ENCODE results near the gene AAK1.
"Not testable (repeated sequence)": the region's sequence is repeated elsewhere in the genome, so short reads cannot be mapped to it uniquely, and the experiment has no call there.

AAK1 gene

DNA sequence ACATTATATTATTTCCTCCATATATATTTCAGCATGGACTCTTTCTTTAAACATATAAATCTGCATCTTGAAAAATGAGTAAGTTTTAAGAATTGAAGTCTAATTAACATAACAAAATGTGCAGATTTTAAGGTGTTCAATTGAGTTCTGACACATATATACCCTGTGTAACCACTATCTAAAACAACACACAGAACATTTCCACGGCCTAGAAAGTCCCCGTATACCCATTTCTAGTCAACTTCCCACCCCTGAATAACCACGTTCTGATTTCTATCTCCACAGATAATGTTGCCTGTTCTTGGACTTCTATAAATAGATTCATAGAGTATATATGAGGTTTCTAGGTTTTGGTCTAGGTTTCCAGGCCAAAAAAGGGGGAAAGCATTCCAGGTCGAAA lies 87.5 kb downstream of the AAK1 start:
- H3K27me3 ChIP-seq (ENCODE audit: insufficient read depth, insufficient read length) = no peaks in the 10 kb centered on the region
- DNase-seq (ENCODE audit: low read depth, low spot score) = no peak
- no peaks in the 10 kb centered on the region for H3K4me1 ChIP-seq (ENCODE audit: insufficient read depth, insufficient read length)
- no peak for TF ChIP-seq SUZ12 (IDR thresholded peaks at IDR 0.05; ENCODE audit: extremely low read depth, insufficient read depth, insufficient read length)
- TF ChIP-seq ZNF274 (IDR thresholded peaks at IDR 0.05; ENCODE audit: low read depth, low read length) = no peak
- no peak overlapping the region for H3K9ac ChIP-seq (ENCODE audit: insufficient read length, low read depth)
- no peak overlapping the region for H3K4me3 ChIP-seq (ENCODE audit: insufficient read length, low read depth)
- H3K9me3 ChIP-seq (ENCODE audit: insufficient read depth, low read length) = no peaks in the 10 kb centered on the region
- peaks cover 8% of the 10 kb centered on the region for H3K36me3 ChIP-seq (ENCODE audit: insufficient read depth, insufficient read length, low read length)

DNA sequence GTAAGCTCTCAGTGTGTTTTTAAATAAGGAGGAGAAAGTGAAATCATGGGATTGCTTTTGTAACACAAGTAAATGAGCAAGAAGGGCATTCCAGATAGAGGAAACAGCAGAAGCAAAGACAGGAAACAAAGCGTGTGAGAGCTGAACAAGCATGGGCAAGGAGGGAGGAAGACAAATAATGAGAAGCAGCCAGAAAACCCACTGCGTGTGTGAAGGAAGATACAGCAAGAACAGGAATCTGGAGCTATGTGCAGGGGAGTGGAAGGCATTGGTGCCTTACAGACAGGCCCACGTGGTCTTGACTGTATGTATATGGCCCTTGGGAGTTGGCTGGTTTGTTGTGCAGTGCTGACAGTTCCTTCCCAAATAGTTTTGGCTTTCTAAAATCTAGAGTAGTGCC lies 88.6 kb downstream of the AAK1 start:
- Histone ChIP-seq H3K36me3 (ENCODE audit: insufficient read depth, insufficient read length, low read length) (peaks cover 8% of the 10 kb centered on the region), H3K9me3 (ENCODE audit: insufficient read depth, low read length) (no peaks in the 10 kb centered on the region), H3K27me3 (ENCODE audit: insufficient read depth, insufficient read length) (no peaks in the 10 kb centered on the region), H3K9ac (ENCODE audit: insufficient read length, low read depth) (no peak overlapping the region), H3K4me1 (ENCODE audit: insufficient read depth, insufficient read length) (no peaks in the 10 kb centered on the region), H3K4me3 (ENCODE audit: insufficient read length, low read depth) (no peak overlapping the region)
- DNase-seq (ENCODE audit: low read depth, low spot score) = no peak
- TF ChIP-seq SUZ12 (IDR thresholded peaks at IDR 0.05; ENCODE audit: extremely low read depth, insufficient read depth, insufficient read length) = no peak
- no peak for TF ChIP-seq YY1 (IDR thresholded peaks at IDR 0.05; ENCODE audit: insufficient read depth, insufficient read length)
- no peak for TF ChIP-seq ZNF274 (IDR thresholded peaks at IDR 0.05; ENCODE audit: low read depth, low read length)

DNA sequence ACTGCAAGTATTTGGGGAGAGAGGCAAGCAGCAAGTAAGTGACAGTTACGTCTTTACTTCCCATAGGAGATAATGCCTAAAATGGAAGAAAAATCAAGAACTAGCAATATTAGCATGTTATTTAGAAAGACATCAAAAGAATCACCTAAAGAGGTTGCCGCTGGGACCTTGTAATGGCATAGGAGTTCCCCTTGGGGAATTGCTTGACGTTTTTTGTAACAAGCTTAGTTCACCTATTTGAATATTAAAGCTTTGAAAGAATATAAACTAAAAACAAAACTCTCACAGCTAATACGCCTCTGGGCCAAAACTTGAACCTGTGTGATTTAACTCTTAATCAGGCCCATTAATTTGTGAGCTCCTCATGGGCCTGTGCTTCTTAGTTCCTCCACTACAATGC lies 89.0 kb downstream of the AAK1 start:
- H3K9ac ChIP-seq (ENCODE audit: insufficient read length, low read depth) = no peak overlapping the region
- H3K4me1 ChIP-seq (ENCODE audit: insufficient read depth, insufficient read length) = no peaks in the 10 kb centered on the region
- H3K36me3 ChIP-seq (ENCODE audit: insufficient read depth, insufficient read length, low read length) = peaks cover 8% of the 10 kb centered on the region
- H3K27me3 ChIP-seq (ENCODE audit: insufficient read depth, insufficient read length) = no peaks in the 10 kb centered on the region
- no peak for DNase-seq (ENCODE audit: low read depth, low spot score)
- TF ChIP-seq YY1 (IDR thresholded peaks at IDR 0.05; ENCODE audit: insufficient read depth, insufficient read length) = no peak
- no peak for TF ChIP-seq ZNF274 (IDR thresholded peaks at IDR 0.05; ENCODE audit: low read depth, low read length)
- no peak for TF ChIP-seq SUZ12 (IDR thresholded peaks at IDR 0.05; ENCODE audit: extremely low read depth, insufficient read depth, insufficient read length)
- no peaks in the 10 kb centered on the region for H3K9me3 ChIP-seq (ENCODE audit: insufficient read depth, low read length)
- no peak overlapping the region for H3K4me3 ChIP-seq (ENCODE audit: insufficient read length, low read depth)

DNA sequence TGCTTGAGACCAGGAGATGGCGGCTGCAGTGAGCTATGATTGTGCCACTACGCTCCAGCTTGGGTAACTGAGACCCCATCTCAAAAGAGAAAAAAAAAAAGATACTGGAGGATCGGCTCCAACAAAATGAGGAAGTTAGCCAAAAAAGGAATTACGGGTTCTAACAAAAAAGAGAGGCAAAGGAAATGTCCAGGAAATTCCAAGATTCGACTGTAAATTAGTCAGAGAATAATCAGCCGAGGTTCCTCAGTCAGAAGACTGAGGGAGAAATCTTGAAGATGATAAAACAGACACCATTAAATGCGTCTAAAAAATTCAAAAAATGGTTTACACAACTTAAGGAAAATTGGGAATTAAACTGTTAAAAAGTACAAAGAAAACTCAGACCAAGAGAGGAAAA lies 89.5 kb downstream of the AAK1 start:
- H3K27me3 ChIP-seq (ENCODE audit: insufficient read depth, insufficient read length) = no peaks in the 10 kb centered on the region
- H3K36me3 ChIP-seq (ENCODE audit: insufficient read depth, insufficient read length, low read length) = peaks cover 8% of the 10 kb centered on the region
- DNase-seq (ENCODE audit: low read depth, low spot score) = no peak
- no peak overlapping the region for H3K9ac ChIP-seq (ENCODE audit: insufficient read length, low read depth)
- H3K4me3 ChIP-seq (ENCODE audit: insufficient read length, low read depth) = no peak overlapping the region
- H3K9me3 ChIP-seq (ENCODE audit: insufficient read depth, low read length) = no peaks in the 10 kb centered on the region
- TF ChIP-seq YY1 (IDR thresholded peaks at IDR 0.05; ENCODE audit: insufficient read depth, insufficient read length) (no peak), ZNF274 (IDR thresholded peaks at IDR 0.05; ENCODE audit: low read depth, low read length) (no peak), SUZ12 (IDR thresholded peaks at IDR 0.05; ENCODE audit: extremely low read depth, insufficient read depth, insufficient read length) (no peak)
- H3K4me1 ChIP-seq (ENCODE audit: insufficient read depth, insufficient read length) = no peaks in the 10 kb centered on the region

DNA sequence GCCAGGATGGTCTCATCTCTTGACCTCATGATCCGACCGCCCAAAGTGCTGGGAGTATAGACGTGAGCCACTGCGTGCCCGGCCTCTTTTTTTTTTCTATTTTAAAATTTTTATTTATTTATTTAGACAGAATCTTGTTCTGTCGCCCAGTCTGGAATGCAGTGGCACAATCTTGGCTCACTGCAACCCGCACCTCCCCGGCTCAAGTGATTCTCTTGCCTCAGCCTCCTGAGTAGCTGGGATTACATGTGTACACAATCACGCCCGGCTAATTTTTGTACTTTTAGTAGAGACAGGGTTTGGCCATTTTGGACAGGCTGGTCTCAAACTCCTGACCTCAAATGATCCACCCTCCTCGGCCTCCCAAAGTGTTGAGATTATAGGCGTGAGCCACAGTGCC lies 93.0 kb downstream of the AAK1 start:
- not testable (repeated sequence) for DNase-seq (ENCODE audit: low read depth, low spot score); H3K9ac ChIP-seq (ENCODE audit: insufficient read length, low read depth); H3K27me3 ChIP-seq (ENCODE audit: insufficient read depth, insufficient read length); H3K4me3 ChIP-seq (ENCODE audit: insufficient read length, low read depth); H3K4me1 ChIP-seq (ENCODE audit: insufficient read depth, insufficient read length); H3K36me3 ChIP-seq (ENCODE audit: insufficient read depth, insufficient read length, low read length)
- peaks cover 19% of the 10 kb centered on the region for H3K9me3 ChIP-seq (ENCODE audit: insufficient read depth, low read length)

DNA sequence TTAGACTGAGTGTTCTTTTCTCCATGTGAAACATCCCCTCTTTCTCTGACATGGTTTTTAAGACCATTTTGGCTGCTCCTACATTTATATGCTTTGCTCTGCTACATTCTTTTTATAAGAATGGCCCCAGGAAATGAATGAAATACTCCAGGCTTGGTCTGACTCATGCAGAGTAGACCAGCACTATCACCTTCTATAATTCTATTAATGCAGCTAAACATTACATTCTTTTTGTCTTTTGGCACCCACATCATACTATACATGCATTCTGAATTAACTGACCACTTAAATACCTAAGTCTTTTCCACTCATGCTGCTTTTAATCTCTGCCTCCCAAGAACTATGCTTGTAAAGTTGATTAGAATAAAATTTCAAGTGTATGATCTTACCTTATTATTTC lies 94.1 kb downstream of the AAK1 start:
- Histone ChIP-seq H3K4me3 (ENCODE audit: insufficient read length, low read depth) (no peak overlapping the region), H3K36me3 (ENCODE audit: insufficient read depth, insufficient read length, low read length) (peaks cover 4% of the 10 kb centered on the region), H3K4me1 (ENCODE audit: insufficient read depth, insufficient read length) (no peaks in the 10 kb centered on the region), H3K9ac (ENCODE audit: insufficient read length, low read depth) (no peak overlapping the region), H3K9me3 (ENCODE audit: insufficient read depth, low read length) (peaks cover 19% of the 10 kb centered on the region), H3K27me3 (ENCODE audit: insufficient read depth, insufficient read length) (no peaks in the 10 kb centered on the region)
- TF ChIP-seq YY1 (IDR thresholded peaks at IDR 0.05; ENCODE audit: insufficient read depth, insufficient read length) (no peak), ZNF274 (IDR thresholded peaks at IDR 0.05; ENCODE audit: low read depth, low read length) (no peak), SUZ12 (IDR thresholded peaks at IDR 0.05; ENCODE audit: extremely low read depth, insufficient read depth, insufficient read length) (no peak)
- no peak for DNase-seq (ENCODE audit: low read depth, low spot score)

DNA sequence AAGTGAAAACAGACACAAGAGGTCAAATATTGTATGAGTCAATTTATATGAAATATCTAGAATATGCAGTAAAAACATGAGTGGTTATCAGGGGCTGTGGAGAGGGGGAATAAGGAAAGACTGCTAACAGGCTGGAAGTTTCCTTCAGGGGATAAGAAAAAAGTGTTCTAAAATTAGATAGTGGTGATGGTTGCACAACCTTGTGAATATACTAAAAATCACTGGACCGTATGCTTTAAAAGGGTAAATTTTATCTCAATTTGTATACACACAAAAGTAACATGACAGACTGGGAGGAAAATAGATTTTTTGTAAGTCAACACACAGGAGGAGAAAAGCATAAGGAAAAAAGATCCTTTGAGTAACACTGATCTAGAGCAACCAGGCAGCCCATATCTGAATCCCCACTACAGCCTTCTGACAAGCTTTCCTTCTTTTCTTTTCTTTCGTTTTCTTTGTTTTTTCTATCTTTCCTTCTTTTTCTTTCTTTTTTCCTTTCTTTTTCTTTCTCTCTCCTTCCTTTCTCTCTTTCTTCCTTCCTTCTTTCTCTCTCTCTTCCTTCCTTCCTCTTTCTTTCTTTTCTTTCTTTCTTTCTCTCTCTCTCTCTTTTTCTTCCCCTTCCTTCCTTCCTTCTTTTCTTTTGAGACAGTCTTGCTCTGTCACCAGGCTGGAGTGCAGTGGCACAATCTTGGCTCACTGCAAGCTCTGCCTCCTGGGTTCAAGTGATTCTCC lies 95.4 kb downstream of the AAK1 start:
- Histone ChIP-seq H3K36me3 (ENCODE audit: insufficient read depth, insufficient read length, low read length) (peaks cover 4% of the 10 kb centered on the region), H3K4me1 (ENCODE audit: insufficient read depth, insufficient read length) (no peaks in the 10 kb centered on the region), H3K4me3 (ENCODE audit: insufficient read length, low read depth) (no peak overlapping the region), H3K27me3 (ENCODE audit: insufficient read depth, insufficient read length) (no peaks in the 10 kb centered on the region), H3K9me3 (ENCODE audit: insufficient read depth, low read length) (peaks cover 19% of the 10 kb centered on the region), H3K9ac (ENCODE audit: insufficient read length, low read depth) (no peak overlapping the region)
- no peak for TF ChIP-seq YY1 (IDR thresholded peaks at IDR 0.05; ENCODE audit: insufficient read depth, insufficient read length)
- no peak for TF ChIP-seq SUZ12 (IDR thresholded peaks at IDR 0.05; ENCODE audit: extremely low read depth, insufficient read depth, insufficient read length)
- no peak for TF ChIP-seq ZNF274 (IDR thresholded peaks at IDR 0.05; ENCODE audit: low read depth, low read length)
- no peak for DNase-seq (ENCODE audit: low read depth, low spot score)

All from NT2/D1 (cell line).